HT1080 (cell line): ENCODE results near the gene DTWD1. TPM values are rescaled to one million over a fixed set of nuclear protein-coding genes. Genes with fewer than 3 reads are reported as not detected.

Experiments
- total RNA-seq: library from RNA; depleted of rRNA; stranded (reverse); fragments of >200 nt; shearing (Covaris generic); gene quantifications from 2 replicates; pipeline ENCODE4 v1.2.3, GENCODE V29; 2014; rRNA removed

Gene DTWD1
- total RNA-seq, 1 experiment from 2014 or later, result 26.0 TPM

Other genes starting within 250 kb of the DTWD1 start
- gene FGF7, start 197.8 kb upstream of the DTWD1 start, total RNA-seq, result 0.02 TPM in 1 of 2 replicates, not detected in the other
- gene FAM227B, start 230 bp upstream of the DTWD1 start, total RNA-seq, result 4.5 and 7.2 TPM in 2 replicates